ENCODE results near the gene CYSTM1.

The CYSTM1 gene

GRCh38 chr5:140239461-140239860, 64.5 kb downstream of the CYSTM1 start:
- TF ChIP-seq JUND (IDR thresholded peaks at IDR 0.05; ENCODE audit: low read depth) = no peak
- in situ Hi-C loops (cut with HindIII; ENCODE audit: low pct_unique_long_range_greater_than_20kb, low sequenced_read_pairs) = no loop called here

GRCh38 chr5:140239939-140240700, 65.1 kb downstream of the CYSTM1 start:
- peak; percentile 64 to 69 for DNase-seq (ENCODE audit: low read depth in 1 of 2, low spot score in 1 of 2)
- in situ Hi-C loops (cut with HindIII; ENCODE audit: low pct_unique_long_range_greater_than_20kb, low sequenced_read_pairs) = no loop called here
- TF ChIP-seq JUND (IDR thresholded peaks at IDR 0.05; ENCODE audit: low read depth) = no peak

More at GRCh38 chr5:140239461-140239860, 64.5 kb downstream of the CYSTM1 start:
- DNase-seq (ENCODE audit: low read depth in 1 of 2, low spot score in 1 of 2) = no peak

DNA sequence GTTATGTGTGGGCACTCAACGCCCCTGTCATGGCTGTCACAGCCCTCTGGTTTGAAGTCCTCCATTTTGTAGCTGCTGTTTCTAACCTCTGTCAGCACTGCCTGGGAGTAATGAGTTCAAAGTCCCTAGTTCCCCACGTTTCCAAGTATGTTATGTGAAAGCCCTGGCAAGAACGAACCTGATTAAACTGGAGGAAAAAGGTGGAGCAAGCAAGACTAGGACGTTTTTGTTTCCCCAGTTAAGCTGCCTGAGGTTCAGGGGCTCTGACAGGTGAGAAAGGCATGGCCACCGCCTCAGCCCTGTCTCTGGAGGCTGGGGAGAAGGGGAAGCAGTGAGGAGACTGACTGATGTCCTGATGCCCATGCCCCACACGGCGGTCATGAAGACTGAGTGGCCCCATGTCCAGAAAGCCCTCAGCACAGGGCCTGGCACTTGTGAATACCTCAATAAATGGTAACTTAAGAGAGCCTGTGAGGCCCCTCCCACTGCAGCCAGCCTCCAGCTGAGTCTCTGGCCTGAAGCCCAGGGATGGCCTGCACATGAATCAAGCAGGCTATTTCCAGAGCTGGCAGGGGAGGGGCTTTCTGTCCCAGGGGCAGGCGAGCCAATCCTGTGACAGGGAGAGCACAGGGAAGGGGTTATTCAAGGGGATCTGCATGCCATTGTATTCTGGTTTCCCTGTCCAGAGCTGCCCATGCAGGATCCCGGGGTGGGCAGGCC, 66.2 kb downstream of the CYSTM1 start:
- peak in 1 of 2 experiments; percentile 38 for DNase-seq (ENCODE audit: low read depth in 1 of 2, low spot score in 1 of 2)
- in situ Hi-C loops (cut with HindIII; ENCODE audit: low pct_unique_long_range_greater_than_20kb, low sequenced_read_pairs) = no loop called here
- no peak for TF ChIP-seq JUND (IDR thresholded peaks at IDR 0.05; ENCODE audit: low read depth)

DNA sequence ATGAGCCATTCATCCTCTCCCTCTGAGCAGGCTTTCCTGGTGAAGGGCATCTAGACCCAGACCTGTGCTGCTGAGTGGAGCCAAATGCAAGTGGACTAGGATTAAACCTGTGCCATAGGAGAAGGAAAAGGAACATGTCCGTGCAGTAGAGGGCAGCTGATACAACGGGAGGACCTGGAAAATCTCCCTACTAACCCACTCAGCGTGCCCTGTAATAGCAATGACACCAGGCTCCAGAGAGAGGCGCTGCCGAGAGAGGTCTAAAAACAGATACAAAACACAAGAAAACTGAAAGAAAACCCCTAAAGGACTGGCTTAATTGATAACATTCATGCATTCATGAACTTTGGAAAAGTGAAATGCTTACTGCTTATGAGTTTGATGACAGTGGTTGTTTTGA, 67.1 kb downstream of the CYSTM1 start:
- in situ Hi-C loops (cut with HindIII; ENCODE audit: low pct_unique_long_range_greater_than_20kb, low sequenced_read_pairs) = no loop called here
- no peak for TF ChIP-seq JUND (IDR thresholded peaks at IDR 0.05; ENCODE audit: low read depth)
- no peak for DNase-seq (ENCODE audit: low read depth in 1 of 2, low spot score in 1 of 2)

GRCh38 chr5:140242890-140243585, 68.0 kb downstream of the CYSTM1 start:
- in situ Hi-C loops (cut with HindIII; ENCODE audit: low pct_unique_long_range_greater_than_20kb, low sequenced_read_pairs) = no loop called here
- peak in 1 of 2 experiments; percentile 34 for DNase-seq (ENCODE audit: low read depth in 1 of 2, low spot score in 1 of 2)
- TF ChIP-seq JUND (IDR thresholded peaks at IDR 0.05; ENCODE audit: low read depth) = no peak

GRCh38 chr5:140243706-140244250, 68.8 kb downstream of the CYSTM1 start:
- no peak for DNase-seq (ENCODE audit: low read depth in 1 of 2, low spot score in 1 of 2)
- in situ Hi-C loops (cut with HindIII; ENCODE audit: low pct_unique_long_range_greater_than_20kb, low sequenced_read_pairs) = no loop called here
- TF ChIP-seq JUND (IDR thresholded peaks at IDR 0.05; ENCODE audit: low read depth) = no peak

DNA sequence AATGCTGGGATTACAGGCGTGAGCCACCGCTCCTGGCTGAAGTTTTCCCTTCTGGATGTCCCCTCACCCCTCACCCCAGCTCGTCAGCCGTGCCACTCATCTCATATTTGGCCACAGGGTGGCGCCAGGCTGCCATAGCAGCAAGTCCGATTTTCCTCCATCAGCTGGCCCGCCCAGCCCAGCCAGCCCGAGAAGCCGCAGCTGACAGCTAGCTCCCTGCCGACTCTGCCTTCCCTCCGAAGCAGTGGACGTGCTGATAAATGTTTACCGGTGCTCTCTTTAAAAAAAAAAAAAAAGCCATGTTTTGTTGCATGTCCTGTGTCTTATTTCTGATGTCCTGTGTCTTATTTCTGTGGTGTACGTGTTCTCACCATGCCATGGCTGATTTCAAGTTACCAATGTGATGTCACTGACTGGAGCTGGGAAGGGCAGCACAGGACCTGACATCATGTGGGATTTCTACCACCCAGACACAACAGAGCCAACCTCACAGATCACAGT, 69.6 kb downstream of the CYSTM1 start:
- DNase-seq (ENCODE audit: low read depth in 1 of 2, low spot score in 1 of 2) = peak; percentile 66 to 87
- in situ Hi-C loops (cut with HindIII; ENCODE audit: low pct_unique_long_range_greater_than_20kb, low sequenced_read_pairs) = no loop called here
- TF ChIP-seq JUND (IDR thresholded peaks at IDR 0.05; ENCODE audit: low read depth) = no peak

- DNase-seq (ENCODE audit: low read depth in 1 of 2, low spot score in 1 of 2) = no peak
- in situ Hi-C loops (cut with HindIII; ENCODE audit: low pct_unique_long_range_greater_than_20kb, low sequenced_read_pairs) = no loop called here
- TF ChIP-seq JUND (IDR thresholded peaks at IDR 0.05; ENCODE audit: low read depth) = no peak
Observed at GRCh38 chr5:140245341-140245740, 70.4 kb downstream of the CYSTM1 start.

DNA sequence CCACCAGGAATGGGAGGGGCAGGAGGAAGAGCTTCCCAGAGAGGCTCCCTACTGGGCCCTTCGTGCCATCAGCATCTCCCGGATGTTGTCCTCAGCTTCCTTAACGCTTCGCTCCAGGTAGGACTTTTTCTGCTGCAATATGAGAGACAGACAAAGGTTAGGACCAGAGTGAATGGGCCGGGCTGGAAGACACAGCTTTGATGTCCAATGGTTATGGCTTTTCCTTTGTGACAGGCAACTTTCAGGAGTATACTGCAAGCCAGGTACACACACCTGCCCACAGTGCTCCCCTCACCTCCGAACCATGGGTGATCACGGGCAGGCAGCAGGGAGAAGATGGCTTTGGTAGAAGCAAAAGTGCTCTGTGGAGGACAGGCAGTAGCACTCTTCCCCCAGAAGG, 70.9 kb downstream of the CYSTM1 start:
- DNase-seq (ENCODE audit: low read depth in 1 of 2, low spot score in 1 of 2) = no peak
- in situ Hi-C loops (cut with HindIII; ENCODE audit: low pct_unique_long_range_greater_than_20kb, low sequenced_read_pairs) = no loop called here
- TF ChIP-seq JUND (IDR thresholded peaks at IDR 0.05; ENCODE audit: low read depth) = no peak

DNA sequence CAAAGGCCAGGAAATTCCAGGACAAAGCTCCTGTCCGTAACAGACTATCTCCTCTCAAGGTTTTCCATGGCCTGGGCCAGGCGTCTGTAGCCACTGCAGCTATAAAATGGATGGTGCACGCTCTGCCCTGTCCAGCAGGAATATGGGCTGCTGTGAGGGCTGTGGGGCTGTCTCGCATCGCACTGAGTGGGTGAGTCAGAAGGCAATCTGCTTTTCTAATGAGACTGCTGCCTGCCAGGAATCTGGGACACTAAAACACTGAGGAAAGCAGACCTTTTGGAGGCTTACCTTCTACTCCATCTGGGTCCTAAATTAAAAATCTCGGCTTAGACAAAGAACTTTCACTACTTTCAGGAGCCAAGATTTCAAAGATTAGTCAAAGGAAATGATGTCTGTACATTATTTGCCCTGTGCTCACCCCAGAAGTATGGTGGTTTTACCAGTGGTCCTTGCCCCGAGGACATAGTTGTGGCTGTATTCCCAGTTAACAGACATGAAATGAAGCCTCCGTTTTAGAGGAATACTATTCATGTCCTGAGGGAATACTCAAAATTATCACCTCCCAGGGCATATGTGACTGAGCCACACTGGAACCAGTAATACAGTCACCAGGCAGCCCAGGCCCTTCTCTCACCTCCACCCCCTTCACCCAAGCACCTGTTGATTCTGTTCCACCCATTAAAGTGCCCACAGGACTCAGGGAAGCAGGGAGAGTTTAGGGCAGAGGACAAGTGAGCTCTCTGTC, 71.6 kb downstream of the CYSTM1 start:
- TF ChIP-seq JUND (IDR thresholded peaks at IDR 0.05; ENCODE audit: low read depth) = no peak
- in situ Hi-C loops (cut with HindIII; ENCODE audit: low pct_unique_long_range_greater_than_20kb, low sequenced_read_pairs) = no loop called here
- DNase-seq (ENCODE audit: low read depth in 1 of 2, low spot score in 1 of 2) = no peak

DNA sequence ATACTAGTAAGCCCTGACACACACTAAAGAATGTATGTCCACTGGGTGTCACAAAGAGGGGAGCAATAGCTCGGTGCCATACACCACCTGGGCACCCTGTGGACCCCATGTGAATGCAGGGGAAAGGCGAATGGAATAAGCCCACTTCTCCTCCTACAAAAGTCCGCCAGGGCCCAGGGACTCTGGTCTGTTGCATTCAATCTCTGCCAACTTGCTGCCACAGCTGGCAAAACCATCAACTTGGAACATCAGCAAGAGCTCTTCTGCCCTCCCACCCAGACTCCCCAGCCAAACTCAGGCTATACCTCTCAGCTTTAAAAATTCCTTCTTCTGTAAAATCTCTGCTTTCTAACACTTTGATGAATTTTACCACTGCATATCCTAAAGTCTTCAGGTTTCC, 73.4 kb downstream of the CYSTM1 start:
- DNase-seq (ENCODE audit: low read depth in 1 of 2, low spot score in 1 of 2) = no peak
- in situ Hi-C loops (cut with HindIII; ENCODE audit: low pct_unique_long_range_greater_than_20kb, low sequenced_read_pairs) = no loop called here
- TF ChIP-seq JUND (IDR thresholded peaks at IDR 0.05; ENCODE audit: low read depth) = no peak

GRCh38 chr5:140249536-140249935, 74.5 kb downstream of the CYSTM1 start:
- in situ Hi-C loops (cut with HindIII; ENCODE audit: low pct_unique_long_range_greater_than_20kb, low sequenced_read_pairs) = no loop called here
- no peak for DNase-seq (ENCODE audit: low read depth in 1 of 2, low spot score in 1 of 2)

More at GRCh38 chr5:140249536-140249935, 74.5 kb downstream of the CYSTM1 start:
- no peak for TF ChIP-seq JUND (IDR thresholded peaks at IDR 0.05; ENCODE audit: low read depth)

All from T47D (cell line).